Medulla oblongata (tissue), 1 donor: ENCODE data around the gene ELK3.
"Not testable (repeated sequence)": the region's sequence is repeated elsewhere in the genome, so short reads cannot be mapped to it uniquely, and the experiment has no call there.

Experiments
- DNase-seq: peaks from one replicate; pipeline ENCODE4 v3.0.0-alpha.2; 2015; ENCODE audit errors: extremely low spot score

Gene ELK3

GRCh38 chr12:96310067-96310466 lies 115.9 kb downstream of the ELK3 start:
- no peak for DNase-seq

GRCh38 chr12:96311191-96311590 lies 117.0 kb downstream of the ELK3 start:
- DNase-seq = no peak

- DNase-seq = no peak
These were observed 119.4 kb downstream of the ELK3 start for GRCh38 chr12:96313606-96314005.

DNA sequence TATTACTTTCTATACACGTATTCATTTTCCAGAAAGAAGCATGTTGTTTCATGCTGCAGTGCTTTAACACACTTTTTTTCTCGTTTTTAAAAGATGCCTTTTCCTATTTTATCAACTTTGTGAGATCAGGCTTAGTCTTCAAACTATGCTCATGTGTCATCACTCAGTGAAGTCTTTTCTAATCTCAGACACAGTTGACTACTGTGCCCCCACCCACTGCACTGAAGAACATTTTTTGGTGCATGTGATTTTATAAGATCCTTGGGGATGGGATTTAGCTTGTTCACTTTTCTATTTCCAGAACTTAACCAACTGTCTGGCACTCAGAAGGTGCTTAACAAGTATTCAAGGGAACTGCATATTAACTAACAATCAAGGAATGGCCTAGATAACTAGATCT lies 120.5 kb downstream of the ELK3 start:
- no peak for DNase-seq

GRCh38 chr12:96315741-96316481 lies 121.7 kb downstream of the ELK3 start:
- not testable (repeated sequence) for DNase-seq

DNA sequence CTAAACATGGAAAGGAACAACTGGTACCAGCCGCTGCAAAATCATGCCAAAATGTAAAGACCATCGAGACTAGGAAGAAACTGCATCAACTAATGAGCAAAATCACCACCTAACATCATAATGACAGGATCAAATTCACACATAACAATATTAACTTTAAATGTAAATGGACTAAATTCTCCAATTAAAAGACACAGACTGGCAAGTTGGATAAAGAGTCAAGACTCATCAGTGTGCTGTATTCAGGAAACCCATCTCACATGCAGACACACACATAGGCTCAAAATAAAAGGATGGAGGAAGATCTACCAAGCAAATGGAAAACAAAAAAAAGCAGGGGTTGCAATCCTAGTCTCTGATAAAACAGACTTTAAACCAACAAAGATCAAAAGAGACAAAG lies 123.6 kb downstream of the ELK3 start:
- DNase-seq = not testable (repeated sequence)
